HG03442 (cell line): Measurements from ENCODE around the gene SFTPD.
A peak's percentile ranks its signal among the peaks of the same experiment; 100 is the strongest.

Source experiments
- ATAC-seq: cut with Tn5 transposase; IDR thresholded peaks from one replicate; pipeline ENCODE4 v1.9.1; 2021; ENCODE audit warnings: mild to moderate bottlenecking, moderate library complexity; ENCODE audit not compliant: unreplicated experiment

Gene SFTPD

DNA sequence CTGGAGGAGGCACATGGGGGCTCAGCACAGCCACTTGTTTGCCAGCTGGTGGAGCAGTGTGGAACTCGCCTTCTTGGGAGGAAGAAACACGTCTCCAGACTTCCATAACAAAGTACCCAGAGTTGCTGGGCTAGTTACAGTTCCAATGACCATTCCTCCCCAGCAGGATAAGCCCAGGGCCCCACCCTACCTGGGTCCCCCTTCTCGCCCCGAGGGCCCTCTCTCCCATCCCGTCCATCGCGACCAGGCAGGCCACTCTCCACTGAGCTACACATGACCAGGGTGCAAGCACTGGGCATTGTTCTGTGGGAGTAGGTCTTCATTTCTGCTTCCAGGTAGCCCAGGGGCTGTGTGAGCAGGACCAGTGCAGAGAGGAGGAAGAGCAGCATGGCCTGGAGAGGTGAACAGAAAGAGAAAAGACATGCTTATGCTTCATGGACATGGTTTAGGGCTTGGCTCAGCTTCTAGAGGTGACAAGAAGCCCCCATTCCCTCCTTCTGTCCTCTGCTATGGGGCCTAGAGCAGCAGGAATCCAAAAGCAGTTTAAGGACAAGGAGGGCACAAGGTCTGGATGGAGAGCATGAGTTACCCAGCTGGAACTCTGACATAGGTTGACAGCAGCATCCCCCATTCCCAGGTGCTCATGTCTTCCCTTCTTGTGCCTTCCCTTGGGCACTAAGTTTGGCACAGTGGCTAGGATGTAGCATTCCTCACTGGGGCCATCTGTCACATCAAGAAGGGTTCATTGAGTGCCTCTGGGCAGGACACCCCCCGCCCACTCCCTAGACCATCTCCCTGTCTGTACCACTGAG, 2.4 kb downstream of the SFTPD start:
- no peak for ATAC-seq

DNA sequence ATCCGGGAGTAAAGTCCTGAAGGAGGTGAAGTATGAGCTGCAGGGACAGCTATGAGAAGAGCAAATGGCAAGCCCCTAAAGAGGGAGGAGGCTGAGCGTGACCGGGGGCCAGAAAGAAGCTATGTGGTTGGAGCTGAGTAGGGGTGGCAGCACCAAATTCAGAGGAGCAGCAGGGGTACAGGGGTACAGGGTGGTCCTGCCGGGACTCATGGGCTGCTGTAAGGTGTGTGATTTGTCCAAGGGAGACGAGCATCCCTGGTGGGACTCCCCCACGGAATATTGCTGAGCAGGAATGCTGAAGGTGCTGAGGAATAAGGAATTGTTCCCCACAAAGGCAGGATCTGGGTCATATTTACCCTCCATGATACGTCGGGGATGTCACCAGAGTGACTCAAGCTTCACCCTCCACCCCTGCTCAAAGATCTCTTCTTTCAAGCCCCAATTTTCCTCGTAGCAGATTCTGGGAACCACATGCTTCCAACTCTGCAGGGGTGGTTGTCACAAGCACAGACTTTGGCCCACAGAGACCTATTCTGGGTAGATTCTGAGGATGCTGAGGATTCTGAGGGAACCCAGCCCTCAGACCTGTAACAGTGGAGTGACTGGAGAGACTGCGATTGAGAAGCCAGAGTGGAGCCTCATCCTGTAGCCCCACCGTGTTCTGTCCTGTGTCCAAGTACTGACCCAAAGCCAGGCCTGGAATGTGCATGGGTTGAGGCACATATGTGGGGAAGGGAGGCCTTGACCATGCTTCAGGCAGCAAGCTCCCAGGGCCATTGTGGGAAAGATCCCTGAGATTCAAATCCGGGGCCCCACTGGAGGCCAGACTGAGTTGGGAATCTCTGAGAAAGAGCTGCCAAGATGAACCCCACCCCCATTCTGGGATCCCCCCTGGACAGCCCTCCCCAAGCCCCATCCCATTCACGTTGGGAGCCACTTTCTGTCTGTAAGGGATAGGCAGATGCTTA, 4.2 kb downstream of the SFTPD start:
- no peak for ATAC-seq

DNA sequence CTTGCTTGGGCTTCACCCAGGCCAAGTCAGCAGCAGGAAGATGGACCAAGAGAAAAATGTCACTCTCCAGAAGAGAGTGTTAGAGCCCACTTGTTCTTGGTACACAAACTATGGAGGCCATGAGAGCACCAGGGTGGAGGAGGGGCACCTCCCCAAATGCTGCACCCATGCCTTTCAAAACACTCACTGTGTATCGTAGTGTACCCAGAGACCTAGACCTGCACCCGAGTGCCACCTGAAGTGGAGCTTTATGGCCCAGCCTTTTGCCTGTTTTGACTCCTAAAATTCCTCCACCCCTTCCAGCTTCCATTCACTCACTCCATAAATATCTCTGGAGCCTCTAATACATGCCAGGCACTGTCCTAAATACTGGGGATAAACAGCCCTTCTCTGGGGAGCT, 5.0 kb downstream of the SFTPD start:
- ATAC-seq: no peak

DNA sequence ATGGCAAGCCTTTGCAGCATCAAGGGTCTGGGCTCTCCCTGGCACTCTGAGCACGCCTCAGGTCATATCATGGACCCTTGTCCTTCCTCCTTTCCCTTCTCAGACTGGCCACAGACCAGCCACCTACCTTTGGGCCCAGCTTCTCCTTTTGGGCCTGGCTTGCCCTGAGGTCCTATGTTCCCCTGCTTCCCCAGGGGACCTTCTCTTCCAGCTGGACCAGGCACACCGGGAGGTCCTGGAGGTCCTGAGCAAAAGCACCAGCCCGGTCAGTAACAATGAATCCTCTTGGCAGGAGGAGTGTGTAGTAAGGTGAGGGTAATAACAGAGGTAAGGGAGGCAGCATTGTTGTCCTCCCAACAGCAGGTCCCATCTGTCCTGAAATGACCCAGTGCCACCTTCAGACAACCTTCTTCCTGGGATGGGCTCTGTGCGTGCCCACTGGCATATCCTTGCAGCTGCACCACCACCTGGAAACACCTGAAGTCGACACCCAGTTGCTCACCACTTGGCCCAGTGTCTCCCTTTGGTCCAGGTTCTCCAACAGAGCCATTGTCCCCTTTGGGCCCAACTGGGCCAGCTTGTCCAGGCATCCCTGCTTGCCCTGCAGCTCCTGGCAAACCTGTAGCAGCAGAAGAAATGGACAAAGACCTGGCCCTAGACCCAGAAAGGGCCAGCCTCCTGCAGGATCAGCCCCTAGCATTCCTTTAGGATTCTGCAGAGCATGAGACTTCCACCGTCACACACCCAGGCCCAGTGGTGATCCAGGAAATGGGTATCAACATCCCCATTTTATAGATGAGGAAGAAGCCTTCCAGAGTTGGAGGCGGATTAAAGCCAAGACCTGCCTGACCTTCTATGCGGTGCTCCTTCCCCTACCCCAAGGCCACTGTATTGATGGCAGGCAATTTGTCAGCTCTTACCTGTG, 6.4 kb downstream of the SFTPD start:
- no peak for ATAC-seq

DNA sequence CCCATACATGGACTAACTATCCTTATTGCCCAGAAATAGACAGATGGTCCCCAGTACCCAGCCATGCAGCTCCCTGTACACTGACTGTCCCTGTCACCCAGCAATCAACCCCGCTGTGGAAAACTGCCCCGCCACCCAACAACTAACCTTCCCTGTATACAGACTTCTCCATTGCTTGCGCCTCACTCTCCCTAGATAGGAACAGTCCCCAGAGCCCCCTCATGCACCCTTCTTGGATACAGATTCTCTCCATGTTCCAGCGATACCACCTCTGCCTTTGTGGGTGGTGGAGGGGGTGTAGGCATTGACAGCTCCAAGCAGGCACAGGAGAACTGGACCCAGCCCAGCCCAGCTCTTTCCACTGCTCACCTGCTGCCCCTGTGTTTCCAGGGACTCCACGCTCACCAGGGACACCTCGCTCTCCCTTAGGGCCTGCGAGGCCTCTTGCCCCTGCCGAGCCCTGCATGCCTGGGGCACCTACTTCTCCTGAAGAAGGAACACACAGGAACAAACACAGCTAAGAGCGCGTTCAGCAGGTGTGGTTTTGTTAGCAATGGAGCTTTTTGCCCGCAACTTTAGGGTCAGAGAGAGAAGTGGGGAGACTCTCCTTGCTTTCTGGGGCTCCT, 7.2 kb downstream of the SFTPD start:
- ATAC-seq: no peak

DNA sequence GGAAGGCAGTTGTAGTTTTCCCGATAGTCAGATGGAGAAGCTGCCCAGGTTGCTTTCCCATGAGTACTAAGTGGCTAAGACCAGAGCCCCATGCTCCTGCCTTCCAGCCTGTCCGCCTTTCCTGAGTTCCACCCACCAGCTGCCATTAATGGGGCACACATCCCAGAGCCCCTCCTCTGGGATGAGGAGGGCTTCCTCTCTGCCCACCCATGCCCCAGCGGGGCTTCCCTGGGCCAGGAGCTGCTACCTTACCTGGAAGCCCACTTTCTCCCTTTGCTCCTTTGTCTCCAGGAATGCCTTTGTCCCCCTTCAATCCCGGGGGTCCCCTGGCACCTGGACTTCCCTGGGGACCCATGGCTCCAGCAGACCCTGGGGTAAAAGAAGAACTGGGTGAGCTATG, 7.8 kb downstream of the SFTPD start:
- no peak for ATAC-seq

DNA sequence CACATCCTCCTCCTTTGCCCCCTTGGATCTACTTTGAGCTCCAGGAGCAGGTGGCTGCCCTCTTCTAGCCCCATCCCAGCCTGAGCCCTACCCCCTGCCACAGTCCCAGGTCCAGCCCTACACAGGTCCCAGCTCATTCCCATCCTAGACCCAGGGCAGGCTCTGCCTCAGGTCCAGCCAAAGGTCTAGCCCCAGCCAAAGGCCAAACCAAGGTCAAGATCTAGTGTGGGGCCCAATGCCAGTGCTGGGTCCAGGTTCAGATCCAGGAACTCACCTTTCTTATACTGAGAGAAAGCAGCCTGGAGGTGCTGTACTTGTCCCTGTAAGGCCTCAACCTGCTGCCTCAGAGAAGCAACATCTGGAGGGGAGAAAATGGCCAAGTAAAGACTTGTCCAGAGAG, 8.5 kb downstream of the SFTPD start:
- ATAC-seq: no peak

DNA sequence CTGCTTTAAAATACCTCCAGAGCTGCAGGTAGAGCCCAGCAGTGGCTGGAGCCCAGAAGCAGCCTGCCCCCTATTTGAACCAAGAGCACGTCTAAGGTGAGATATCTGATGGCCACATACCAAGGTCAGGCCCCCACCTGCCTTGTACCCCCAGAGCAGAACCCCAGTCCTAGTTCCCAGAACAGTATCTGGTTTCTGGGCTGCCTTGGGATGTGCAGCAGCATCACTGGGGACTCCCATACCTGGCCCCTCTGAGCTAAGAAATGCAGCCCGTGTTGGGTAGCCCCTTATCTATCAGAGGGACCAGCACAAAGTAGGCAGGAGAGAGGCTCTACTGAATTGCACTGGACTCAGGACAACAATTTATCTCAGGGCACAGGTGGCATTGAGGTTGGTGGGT, 8.9 kb downstream of the SFTPD start:
- ATAC-seq: no peak

DNA sequence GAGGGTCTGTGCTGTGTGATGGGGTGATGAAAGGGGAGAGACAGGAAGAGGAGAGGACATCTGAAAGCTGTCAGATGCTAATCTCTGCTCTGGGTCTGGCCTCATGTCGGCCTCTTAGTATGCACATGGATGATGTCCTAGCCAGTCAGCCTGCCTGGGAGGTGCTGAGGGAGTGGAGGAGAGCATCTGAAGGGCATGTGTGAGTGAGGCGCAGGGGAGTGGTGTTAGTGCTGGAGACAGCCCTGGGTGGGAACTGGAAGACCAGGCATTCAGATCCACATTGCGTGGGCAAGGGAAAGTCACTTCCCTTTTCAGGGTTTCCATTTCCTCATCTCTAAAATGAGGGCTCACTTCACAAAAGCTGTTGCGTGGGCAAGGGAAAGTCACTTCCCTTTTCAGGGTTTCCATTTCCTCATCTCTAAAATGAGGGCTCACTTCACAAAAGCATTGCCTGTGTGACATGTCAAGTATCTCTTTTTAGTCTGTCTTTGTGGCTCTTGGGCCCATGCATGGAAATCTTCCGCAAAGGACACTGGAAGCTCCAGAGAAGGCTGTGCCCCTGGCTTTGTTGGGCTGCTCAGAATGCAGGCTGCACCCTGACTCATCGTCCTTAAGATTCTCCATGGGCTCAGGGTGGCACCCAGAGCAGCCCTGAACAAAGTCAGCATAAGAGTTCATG, 10.0 kb downstream of the SFTPD start:
- peak; percentile 63 for ATAC-seq

DNA sequence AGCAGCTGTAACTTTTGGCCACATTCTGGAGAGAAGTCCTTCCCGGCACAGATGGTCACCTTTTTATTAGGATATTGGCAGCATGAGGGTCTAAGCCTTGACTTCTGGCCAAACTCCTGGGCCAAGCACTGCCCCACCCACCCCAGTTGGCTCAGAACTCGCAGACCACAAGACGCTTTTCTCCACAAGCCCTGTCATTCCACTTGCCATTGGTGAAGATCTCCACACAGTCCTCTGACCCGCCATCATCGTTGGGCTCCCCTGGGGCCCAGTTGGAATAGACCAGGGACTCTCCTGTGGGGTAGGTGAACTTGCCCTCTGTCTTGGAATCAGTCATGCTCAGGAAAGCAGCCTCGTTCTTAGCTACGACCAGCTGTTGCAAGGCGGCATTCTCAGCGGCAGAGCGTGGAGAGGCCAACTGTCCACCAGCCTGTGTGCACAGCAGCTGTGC, 11.2 kb downstream of the SFTPD start:
- no peak for ATAC-seq

DNA sequence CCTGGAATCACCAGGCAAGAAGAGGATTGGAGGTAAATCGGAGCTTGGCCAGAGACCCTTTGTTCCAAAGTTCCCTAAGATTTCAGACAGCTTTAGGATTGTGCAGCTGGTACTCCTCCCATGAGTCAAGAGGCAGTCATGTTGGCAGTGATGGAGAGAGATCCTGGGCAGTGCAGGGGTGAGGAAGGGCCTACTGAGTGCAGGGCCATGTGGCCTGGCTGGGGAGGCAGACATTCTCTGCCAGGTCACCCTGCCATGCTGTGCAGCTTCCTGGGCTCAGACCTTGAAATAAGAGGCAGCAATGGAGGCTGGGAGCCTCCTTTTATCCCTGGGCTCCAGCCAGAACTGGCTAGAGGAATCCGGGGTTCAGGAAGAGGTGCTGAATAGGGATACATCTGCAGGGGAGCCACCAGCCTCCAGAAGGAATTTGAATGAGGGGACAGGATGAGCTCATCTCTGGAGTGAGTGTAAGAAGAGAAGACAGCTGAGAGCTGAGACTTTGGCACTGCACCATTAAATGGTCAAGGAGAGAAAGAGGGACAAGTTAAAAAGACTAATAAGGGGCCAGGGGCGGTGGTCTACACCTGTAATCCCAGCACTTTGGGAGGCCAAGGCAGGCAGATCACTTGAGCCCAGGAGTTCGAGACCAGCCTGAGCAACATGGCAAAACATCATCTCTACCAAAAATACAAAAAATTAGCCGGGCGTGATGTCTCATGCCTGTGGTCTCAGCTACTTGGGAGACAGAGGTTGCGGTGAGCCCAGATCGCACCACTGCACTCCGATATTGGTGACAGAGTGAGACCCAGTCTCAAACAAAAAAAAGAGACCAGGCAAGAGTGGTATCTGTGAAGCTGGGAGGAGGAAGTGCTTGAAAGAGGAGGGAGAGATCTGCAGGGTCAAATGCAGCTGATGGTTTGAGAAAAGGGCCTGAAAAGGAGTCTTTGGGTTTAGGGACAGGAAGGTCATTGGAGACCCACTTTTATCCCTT, 12.0 kb downstream of the SFTPD start:
- ATAC-seq: no peak

DNA sequence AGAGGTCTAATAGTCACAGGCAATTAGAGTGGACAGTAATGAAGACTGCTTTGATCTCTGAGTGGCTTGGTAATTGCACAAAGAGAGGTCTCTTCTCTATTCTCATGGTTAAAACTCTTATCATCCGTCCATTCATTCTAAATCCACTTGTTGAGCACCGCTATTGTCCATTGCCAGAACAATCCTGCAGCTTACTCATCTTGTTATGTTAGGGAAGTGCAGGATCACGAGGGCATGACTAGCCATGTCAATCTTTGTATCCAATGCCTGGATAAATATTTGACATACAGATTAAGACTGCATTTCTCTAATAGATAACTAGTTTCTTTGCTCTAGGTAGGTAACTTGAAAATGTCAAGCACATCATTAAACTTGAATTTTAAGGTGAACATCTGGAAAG, 14.9 kb downstream of the SFTPD start:
- ATAC-seq: no peak

DNA sequence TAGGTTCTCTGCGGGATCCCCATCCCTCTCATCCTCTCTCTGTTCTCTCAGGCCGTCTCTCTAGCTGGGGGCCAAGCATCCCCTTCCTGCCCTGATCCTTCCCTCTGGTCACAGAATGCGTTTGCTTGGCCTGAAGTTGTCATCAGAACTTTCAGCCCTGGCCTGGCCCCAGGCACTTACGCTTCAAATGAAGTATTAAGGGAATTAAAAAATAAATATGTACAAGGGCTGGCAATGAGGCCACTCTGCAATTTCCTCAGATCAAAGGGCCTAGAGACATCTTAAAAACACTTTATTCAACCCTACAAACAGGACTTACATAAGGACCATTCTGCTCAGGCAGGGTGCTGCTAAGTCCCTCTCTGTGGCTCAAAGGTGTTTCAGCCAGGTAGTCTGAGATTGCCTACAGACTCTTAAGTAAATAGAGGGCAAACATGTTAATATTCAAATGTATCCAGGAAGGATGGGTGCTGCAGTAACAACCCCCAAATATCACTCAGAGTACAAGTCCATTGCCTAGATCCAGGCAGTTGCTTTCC, 16.0 kb downstream of the SFTPD start:
- ATAC-seq: no peak

DNA sequence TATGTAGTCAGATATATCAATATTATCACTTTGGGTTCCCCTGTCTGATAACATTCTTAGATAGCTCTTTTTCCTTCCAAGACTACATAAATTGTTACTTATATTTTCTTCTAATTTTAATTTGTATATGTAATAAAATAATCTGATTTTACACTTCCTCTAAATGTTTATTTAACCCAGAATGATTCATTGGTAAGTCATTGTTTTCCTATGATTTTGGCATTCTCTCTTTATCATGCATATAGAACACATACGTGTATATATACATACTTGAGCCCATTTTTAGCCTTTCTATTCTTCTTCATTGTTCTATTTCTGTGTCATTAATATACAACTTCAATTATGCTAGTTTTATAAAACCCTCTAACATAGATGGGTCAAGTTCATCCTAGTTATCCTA, 16.6 kb downstream of the SFTPD start:
- no peak for ATAC-seq

DNA sequence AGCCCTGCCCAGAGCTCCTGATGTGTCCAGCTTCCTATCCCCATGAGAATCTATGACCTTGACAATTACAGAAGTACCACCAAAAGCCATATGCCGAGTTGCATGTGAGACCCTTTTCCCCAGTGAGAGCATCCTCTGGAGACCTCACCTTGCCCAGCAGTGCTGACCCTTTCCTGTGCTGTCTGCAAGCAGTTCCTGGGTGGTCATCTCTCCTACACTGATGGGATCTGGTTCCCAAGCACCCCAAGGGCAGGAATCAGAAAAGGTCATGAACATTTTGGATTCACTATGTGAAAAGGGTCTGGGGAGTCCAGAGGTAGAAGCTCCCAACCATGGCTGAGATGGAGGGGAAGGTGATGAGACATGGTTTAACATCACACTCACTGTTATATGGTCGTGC, 18.2 kb downstream of the SFTPD start:
- ATAC-seq: no peak

DNA sequence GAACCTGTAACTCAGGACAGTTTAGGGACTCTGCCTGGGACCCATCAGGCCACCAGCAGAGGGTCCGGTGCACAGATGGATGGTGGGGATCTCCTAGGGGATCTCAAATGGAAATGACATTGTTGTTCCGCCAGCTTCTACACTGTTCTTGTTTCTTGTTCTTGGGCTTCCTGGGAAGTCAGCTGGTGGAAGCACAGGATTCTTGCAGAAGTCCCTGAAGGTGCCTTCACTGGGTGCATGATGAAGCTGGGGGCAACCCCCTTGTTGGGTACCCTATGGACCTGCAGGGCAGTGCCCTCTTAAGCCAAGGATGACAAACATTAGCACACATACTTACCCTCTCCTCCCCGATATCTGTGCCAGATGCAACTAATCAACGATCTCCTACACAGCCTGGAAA, 18.6 kb downstream of the SFTPD start:
- ATAC-seq: no peak

DNA sequence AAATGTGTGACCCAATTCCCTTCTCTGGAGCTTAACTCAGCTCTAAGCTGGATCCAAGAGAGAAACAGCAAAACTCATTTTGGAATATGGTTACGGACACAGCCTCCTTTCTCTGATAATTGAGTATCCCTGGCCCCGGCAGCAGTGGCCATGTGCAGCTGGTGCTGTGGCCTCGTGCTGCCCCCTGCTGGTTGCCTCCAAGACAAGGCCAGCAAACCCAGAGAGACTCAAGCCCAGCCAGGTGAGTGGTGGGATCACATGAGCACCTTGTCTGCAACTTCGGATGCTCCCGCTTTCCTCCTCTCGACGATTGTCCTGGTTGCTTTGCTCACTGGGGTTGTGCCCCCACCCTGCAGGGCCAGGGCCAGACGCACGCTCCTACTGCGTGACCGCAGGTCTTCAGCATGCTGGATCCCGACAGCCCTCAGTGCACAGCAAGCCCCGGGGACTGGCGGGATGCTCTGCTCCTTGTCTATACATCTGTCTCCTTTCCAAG, 19.4 kb downstream of the SFTPD start:
- peak; percentile 88 for ATAC-seq

DNA sequence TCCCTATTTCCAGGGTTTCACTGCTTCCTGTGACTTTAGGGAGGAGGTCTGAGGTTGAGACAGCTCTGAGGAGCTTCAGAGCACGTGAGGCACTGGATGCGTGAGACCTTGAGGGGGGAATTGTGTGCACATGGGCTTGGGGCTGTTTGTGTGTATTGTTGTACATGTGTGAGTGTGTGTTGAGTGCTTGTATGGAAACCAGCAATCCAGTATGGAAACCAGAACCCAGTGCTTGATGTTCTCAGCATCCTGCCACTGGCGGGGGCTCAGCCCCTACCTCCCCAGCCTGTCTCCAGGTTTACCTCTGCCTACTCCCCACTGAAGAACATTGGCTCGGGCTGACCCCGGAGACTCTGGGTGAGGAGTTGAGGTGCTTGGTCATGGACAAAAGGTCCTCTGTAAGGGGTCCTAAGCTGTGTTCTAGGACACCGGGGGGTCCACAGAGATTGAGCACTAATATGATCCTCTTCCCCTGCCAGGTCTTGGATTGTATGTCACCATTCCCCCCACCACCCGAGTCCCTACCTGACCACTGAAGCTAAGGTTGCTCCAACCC, 20.8 kb downstream of the SFTPD start:
- no peak for ATAC-seq
